ENCODE results near the gene MFAP1. TPM values are rescaled to one million over a fixed set of nuclear protein-coding genes. Genes with fewer than 3 reads are reported as not detected.
A peak's percentile ranks its signal among the peaks of the same experiment; 100 is the strongest.

MFAP1 gene
- total RNA-seq, 4 donors from 2014 or later = 9.6 to 15.7 (median 11.9) TPM

DNA sequence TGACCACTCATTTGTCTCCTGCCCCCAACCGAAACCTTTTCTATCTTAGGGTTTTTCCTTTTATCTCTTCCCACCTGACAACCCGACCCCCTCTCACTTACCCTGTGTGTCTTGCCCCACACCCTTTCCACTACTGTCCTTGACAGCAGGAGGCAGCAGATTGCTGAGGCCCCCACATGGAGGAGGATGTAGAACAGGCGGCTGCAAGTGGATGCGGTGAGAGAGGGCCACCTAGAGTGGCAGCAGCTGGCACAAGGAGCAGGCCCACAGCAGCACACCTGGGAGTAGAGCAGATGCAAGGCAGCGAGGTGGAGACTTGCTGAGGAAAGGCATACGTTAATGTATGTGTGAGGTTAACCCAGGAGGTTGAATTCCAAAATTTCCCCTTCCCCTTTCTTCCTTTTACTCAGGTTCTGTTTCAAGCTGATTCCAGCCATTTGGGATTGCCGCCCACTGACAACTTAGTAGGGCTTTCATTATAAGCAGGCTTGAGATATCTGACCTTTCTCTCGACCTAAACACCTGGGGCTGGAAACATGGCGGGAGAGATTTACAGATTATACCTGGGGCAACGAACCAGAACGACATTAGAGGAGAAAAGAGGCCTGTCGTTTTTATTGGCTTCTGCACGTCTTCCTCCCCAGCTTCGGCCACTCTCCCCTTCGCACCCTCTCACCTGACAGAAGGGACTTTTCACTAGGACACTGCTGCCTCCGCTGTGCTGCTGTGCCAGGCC is 25.1 kb downstream of the MFAP1 start:
- Histone ChIP-seq H3K36me3 (peaks cover 4 to 81% (median 12%) of the 10 kb centered on the region in 3 donors), H3K9me3 (no peaks in the 10 kb centered on the region), H3K4me1 (peaks cover 0 to 68% (median 23%) of the 10 kb centered on the region in 4 donors), H3K4me3 (no peak overlapping the region), H3K27me3 (no peaks in the 10 kb centered on the region), H3K27ac (peak overlapping the region; percentile 83 to 98 (median 95))
- no peak for DNase-seq (ENCODE audit: low spot score in 2 of 2)
- TF ChIP-seq POLR2A (IDR thresholded peaks at IDR 0.05) (no peak), EP300 (IDR thresholded peaks at IDR 0.05) (no peak)
- TF ChIP-seq, protein P1, sequence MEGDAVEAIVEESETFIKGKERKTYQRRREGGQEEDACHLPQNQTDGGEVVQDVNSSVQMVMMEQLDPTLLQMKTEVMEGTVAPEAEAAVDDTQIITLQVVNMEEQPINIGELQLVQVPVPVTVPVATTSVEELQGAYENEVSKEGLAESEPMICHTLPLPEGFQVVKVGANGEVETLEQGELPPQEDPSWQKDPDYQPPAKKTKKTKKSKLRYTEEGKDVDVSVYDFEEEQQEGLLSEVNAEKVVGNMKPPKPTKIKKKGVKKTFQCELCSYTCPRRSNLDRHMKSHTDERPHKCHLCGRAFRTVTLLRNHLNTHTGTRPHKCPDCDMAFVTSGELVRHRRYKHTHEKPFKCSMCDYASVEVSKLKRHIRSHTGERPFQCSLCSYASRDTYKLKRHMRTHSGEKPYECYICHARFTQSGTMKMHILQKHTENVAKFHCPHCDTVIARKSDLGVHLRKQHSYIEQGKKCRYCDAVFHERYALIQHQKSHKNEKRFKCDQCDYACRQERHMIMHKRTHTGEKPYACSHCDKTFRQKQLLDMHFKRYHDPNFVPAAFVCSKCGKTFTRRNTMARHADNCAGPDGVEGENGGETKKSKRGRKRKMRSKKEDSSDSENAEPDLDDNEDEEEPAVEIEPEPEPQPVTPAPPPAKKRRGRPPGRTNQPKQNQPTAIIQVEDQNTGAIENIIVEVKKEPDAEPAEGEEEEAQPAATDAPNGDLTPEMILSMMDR (IDR thresholded peaks at IDR 0.05) = no peak
- 86 to 87% methylated on average over 16 of the region's 16 CpGs for WGBS, 2 donors

DNA sequence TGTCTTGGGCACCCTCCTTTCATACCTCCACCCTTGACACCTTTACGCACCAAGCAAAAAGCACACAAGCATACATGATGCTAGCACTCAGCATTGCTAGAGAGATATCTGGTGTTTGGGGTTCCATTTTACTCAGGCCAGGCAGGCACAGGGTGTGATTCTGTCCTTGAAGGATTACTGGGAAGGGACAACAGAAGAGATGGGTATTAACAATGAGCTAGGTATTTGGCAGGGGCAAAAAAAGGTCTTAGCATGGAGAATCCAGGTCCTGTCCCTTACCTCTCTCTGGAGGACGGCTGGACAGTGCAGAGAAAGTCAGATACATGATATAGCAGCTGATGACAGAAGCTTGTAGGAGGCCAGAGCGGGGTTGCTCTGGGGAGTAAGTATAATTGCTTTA is 27.9 kb downstream of the MFAP1 start:
- Histone ChIP-seq H3K36me3 (peaks cover 0 to 64% (median 12%) of the 10 kb centered on the region in 3 donors), H3K4me1 (peaks cover 0 to 80% (median 35%) of the 10 kb centered on the region in 4 donors), H3K4me3 (no peak overlapping the region), H3K27ac (no peak overlapping the region), H3K27me3 (no peaks in the 10 kb centered on the region), H3K9me3 (no peaks in the 10 kb centered on the region)
- TF ChIP-seq POLR2A (IDR thresholded peaks at IDR 0.05) = no peak
- TF ChIP-seq, protein P1 (IDR thresholded peaks at IDR 0.05) = no peak
- no peak for TF ChIP-seq EP300 (IDR thresholded peaks at IDR 0.05)
- 82 to 84% methylated on average over 3 of the region's 3 CpGs for WGBS, 2 donors
- no peak for DNase-seq (ENCODE audit: low spot score in 2 of 2)

DNA sequence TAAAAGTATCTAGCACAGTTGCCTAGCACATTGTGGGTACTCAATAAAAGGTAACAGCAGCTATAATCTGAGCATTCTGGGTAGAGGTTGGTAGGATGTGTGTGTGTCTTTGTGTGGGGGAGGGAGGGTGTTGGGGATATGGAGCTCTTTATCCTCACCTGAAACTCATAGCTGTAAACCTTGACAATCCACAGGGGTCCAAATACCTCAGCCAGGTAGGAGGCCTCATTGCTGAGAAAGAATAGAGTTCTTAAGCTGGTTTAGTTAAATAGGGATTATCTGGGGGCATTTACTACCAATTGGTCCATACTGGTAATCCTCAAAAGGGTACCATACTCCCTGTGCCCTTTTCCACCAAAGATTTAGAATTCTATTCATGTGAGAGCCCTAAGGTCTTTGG is 28.5 kb downstream of the MFAP1 start:
- TF ChIP-seq EP300 (IDR thresholded peaks at IDR 0.05) (no peak), POLR2A (IDR thresholded peaks at IDR 0.05) (no peak)
- no peak overlapping the region for H3K27ac ChIP-seq
- H3K4me3 ChIP-seq = no peak overlapping the region
- H3K4me1 ChIP-seq = peaks cover 0 to 78% (median 32%) of the 10 kb centered on the region in 4 donors
- no peaks in the 10 kb centered on the region for H3K27me3 ChIP-seq
- peaks cover 0 to 63% (median 12%) of the 10 kb centered on the region in 3 donors for H3K36me3 ChIP-seq
- DNase-seq (ENCODE audit: low spot score in 2 of 2) = no peak
- no peaks in the 10 kb centered on the region for H3K9me3 ChIP-seq

DNA sequence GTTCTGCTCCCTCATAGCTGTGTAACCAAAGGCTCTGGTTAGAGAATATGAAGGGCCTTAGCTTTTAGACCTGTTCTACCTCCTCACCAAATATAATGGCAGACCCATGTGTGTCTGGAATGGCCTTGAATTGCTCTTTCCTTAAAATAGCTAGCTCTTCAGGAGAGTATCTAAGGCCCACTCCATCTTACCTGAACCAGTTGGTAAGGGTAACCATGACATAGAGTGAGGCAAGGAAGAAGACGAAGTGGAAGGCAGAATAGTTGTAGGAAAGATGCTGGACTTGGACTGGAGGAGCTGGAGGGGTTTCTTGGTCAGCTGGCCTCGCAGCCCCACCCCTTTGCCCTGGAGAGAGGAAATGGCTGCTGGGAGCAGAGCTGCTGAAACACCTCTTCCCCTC is 29.3 kb downstream of the MFAP1 start:
- H3K4me1 ChIP-seq = peaks cover 0 to 76% (median 32%) of the 10 kb centered on the region in 4 donors
- peaks cover 0 to 63% (median 12%) of the 10 kb centered on the region in 3 donors for H3K36me3 ChIP-seq
- H3K27me3 ChIP-seq = no peaks in the 10 kb centered on the region
- no peak for DNase-seq (ENCODE audit: low spot score in 2 of 2)
- 76 to 84% methylated on average over 2 of the region's 2 CpGs for WGBS, 2 donors
- TF ChIP-seq, protein P1 (IDR thresholded peaks at IDR 0.05) = no peak
- TF ChIP-seq POLR2A (IDR thresholded peaks at IDR 0.05) (no peak), EP300 (IDR thresholded peaks at IDR 0.05) (no peak)
- no peaks in the 10 kb centered on the region for H3K9me3 ChIP-seq
- peak overlapping the region in 2 of 4 donors; percentile 41 to 100 for H3K27ac ChIP-seq
- no peak overlapping the region for H3K4me3 ChIP-seq

DNA sequence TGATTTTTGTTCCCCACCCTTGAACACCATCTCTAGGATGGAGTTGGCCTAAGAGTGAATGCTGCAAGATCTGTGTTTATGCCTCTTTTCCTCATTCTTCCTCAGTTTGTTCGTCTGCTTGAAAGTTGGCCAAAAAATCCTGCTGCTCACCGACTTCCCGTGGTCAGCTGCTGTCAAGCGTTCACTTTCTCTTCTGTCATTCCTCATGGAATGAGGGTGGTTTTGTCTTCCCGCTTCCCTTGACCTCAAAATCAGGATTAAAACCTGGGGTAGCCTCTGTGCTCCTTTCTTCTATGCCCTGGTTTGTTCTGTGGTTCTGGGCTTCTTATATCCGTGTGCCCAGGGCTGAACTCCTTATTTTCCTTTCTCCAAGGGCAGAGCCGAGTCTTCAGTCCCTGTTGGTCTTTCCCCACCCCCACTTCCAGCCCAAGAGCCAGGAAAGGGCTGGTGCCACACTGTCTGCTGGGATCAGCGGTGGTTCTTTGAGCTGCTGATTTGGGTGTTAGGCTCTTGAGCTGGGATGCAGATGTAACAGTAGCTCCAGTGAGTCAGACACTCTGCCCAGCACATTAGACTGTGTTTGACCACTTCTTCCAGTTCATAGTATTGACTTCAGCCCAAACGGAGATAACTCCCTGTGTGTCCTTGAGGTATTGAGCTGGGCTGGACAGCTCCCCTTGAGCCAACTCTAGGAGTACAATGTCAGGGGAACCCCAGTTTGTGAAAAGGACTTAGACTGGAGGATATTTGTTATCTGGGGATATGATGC is 30.0 kb downstream of the MFAP1 start:
- H3K36me3 ChIP-seq = peaks cover 0 to 58% (median 12%) of the 10 kb centered on the region in 3 donors
- WGBS, 2 donors = 76 to 78% methylated on average over 9 of the region's 9 CpGs
- H3K4me3 ChIP-seq = no peak overlapping the region
- H3K27me3 ChIP-seq = no peaks in the 10 kb centered on the region
- H3K27ac ChIP-seq = peak overlapping the region in 2 of 4 donors; percentile 41 to 100
- H3K4me1 ChIP-seq = peaks cover 0 to 69% (median 26%) of the 10 kb centered on the region in 4 donors
- H3K9me3 ChIP-seq = no peaks in the 10 kb centered on the region
- DNase-seq (ENCODE audit: low spot score in 2 of 2) = no peak
- no peak for TF ChIP-seq EP300 (IDR thresholded peaks at IDR 0.05)
- no peak for TF ChIP-seq POLR2A (IDR thresholded peaks at IDR 0.05)
- TF ChIP-seq, protein P1 (IDR thresholded peaks at IDR 0.05) = no peak

Measured in tibial nerve (tissue), 4 donors.